Vagina (tissue), 2 donors: ENCODE results near the gene FGR. TPM values are rescaled to one million over a fixed set of nuclear protein-coding genes. Genes with fewer than 3 reads are reported as not detected.
"Not testable (repeated sequence)": the region's sequence is repeated elsewhere in the genome, so short reads cannot be mapped to it uniquely, and the experiment has no call there.

Experiments used
- DNase-seq, 2 donors: peaks; one replicate each; pipeline ENCODE4 v3.0.0-alpha.2; 2017; ENCODE audit errors: extremely low spot score in 2 of 2
- H3K27ac ChIP-seq: fragments of 200-600 bp; sonication (generic); one replicate; pipeline ENCODE4 v1.5.1; 2019
- H3K27me3 ChIP-seq: fragments of 200-600 bp; sonication (generic); one replicate; pipeline ENCODE4 v1.5.1; 2019
- H3K36me3 ChIP-seq, 2 donors: fragments of 200-600 bp; sonication (generic); one replicate each; pipeline ENCODE4 v1.5.1; 2017 to 2019
- H3K4me1 ChIP-seq: fragments of 200-600 bp; sonication (generic); one replicate; pipeline ENCODE4 v1.5.1; 2019
- H3K4me3 ChIP-seq, 2 donors: fragments of 200-600 bp; sonication (generic); 1 replicate in 1 of 2; 2 replicates in 1 of 2; pipeline ENCODE4 v1.5.1; 2016 to 2019
- H3K9me3 ChIP-seq: fragments of 200-600 bp; sonication (generic); one replicate; pipeline ENCODE4 v1.5.1; 2019
- POLR2A ChIP-seq, 2 donors: fragments of 450-650 bp; IDR thresholded peaks; one replicate each; pipeline ENCODE4 v1.6.1; 2017; ENCODE audit warnings: antibody characterized with exemption in 2 of 2, mild to moderate bottlenecking in 2 of 2, moderate library complexity in 2 of 2
- POLR2AphosphoS5 ChIP-seq, 2 donors: sonication (generic); formaldehyde crosslinking; IDR thresholded peaks; one replicate each; pipeline ENCODE4 v1.9.0; 2017; ENCODE audit warnings: antibody characterized with exemption in 2 of 2, mild to moderate bottlenecking in 2 of 2, low read depth in 1 of 2; ENCODE audit not compliant: insufficient read depth in 1 of 2
- intact Hi-C: fragments of 100-400 bp; cut with DNase I; formaldehyde crosslinking; loops from one replicate; pipeline ENCODE4 v1.15.1; 2023
- total RNA-seq: library from RNA; depleted of rRNA; stranded (reverse); fragments of >200 nt; gene quantifications from one replicate; pipeline ENCODE4 v1.2.3, GENCODE V29; 2016
- TF ChIP-seq, protein P1 (sequence below), 3 experiments: fragments of 450-650 bp in 2 of 3; fragments of 200-600 bp in 1 of 3; sonication (generic) in 1 of 3; IDR thresholded peaks; one replicate each; pipeline ENCODE4 v1.5.1; 2017 to 2019; ENCODE audit warnings: antibody characterized with exemption in 3 of 3, mild to moderate bottlenecking in 2 of 3, moderate library complexity in 2 of 3

The FGR gene
- total RNA-seq, 1 donor from 2014 or later = 18.4 TPM

DNA sequence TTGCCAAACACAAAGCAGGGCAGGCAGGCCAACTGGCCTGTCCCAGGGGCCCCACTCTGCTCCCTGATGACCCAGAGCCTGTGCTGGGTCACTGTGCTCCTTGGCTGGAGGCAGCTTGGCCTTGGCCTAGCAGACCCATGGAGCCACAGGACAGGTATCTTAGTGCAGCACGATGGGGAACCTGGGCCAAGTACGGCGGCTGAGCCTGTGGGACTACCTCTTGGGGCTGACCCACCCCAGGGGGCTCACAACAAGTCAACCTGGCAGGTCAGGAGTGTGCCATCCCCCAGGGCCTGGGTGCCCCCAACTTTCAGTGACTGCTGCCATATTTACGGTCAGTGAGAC lies 10.1 kb upstream of the FGR start:
- H3K9me3 ChIP-seq = no peaks in the 10 kb centered on the region
- H3K4me3 ChIP-seq = no peak overlapping the region
- TF ChIP-seq POLR2A (IDR thresholded peaks at IDR 0.05) = no peak
- TF ChIP-seq, protein P1, sequence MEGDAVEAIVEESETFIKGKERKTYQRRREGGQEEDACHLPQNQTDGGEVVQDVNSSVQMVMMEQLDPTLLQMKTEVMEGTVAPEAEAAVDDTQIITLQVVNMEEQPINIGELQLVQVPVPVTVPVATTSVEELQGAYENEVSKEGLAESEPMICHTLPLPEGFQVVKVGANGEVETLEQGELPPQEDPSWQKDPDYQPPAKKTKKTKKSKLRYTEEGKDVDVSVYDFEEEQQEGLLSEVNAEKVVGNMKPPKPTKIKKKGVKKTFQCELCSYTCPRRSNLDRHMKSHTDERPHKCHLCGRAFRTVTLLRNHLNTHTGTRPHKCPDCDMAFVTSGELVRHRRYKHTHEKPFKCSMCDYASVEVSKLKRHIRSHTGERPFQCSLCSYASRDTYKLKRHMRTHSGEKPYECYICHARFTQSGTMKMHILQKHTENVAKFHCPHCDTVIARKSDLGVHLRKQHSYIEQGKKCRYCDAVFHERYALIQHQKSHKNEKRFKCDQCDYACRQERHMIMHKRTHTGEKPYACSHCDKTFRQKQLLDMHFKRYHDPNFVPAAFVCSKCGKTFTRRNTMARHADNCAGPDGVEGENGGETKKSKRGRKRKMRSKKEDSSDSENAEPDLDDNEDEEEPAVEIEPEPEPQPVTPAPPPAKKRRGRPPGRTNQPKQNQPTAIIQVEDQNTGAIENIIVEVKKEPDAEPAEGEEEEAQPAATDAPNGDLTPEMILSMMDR (IDR thresholded peaks at IDR 0.05) = no peak
- TF ChIP-seq POLR2AphosphoS5 (IDR thresholded peaks at IDR 0.05; ENCODE audit: insufficient read depth in 1 of 2, low read depth in 1 of 2) = no peak
- H3K36me3 ChIP-seq = no peaks in the 10 kb centered on the region
- no peak overlapping the region for H3K27ac ChIP-seq
- H3K4me1 ChIP-seq = peaks cover 1% of the 10 kb centered on the region
- intact Hi-C loops = no loop called here
- no peak for DNase-seq
- H3K27me3 ChIP-seq = no peaks in the 10 kb centered on the region

DNA sequence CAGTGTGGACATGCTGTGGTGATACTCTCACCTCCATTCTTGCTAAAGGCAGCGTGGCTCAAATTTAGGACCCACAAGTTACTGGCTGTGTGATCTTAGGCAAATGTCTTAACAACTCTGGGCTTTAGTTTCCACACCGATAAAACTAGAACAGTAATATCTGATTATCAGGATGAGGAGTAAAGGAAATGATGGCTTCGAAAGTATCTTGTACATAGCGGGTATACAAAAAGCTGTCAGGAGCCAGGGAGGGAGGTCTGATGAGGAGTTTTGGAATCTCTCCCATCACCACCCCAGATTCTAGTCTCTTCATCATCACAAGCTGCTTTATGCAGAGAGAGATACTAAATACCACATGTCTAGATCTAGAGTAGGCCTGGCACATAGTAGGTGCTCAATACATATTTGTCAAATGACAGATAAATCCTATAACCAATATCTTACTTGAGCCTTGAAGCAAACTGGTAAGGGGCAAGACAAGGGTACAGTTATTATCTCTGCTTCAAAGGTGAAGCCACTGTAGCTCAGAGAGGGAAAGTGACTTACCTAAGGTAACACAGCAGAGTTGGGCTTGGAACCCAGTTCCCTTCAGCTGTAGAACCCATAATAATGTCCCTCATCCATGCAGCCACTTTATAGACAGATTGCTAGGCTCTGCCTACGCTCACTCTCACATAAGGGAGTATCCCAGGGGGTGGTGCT lies 9.5 kb upstream of the FGR start:
- no peaks in the 10 kb centered on the region for H3K36me3 ChIP-seq
- no peaks in the 10 kb centered on the region for H3K27me3 ChIP-seq
- H3K4me3 ChIP-seq = no peak overlapping the region
- H3K4me1 ChIP-seq = no peaks in the 10 kb centered on the region
- TF ChIP-seq, protein P1 (IDR thresholded peaks at IDR 0.05) = no peak
- no peak for TF ChIP-seq POLR2A (IDR thresholded peaks at IDR 0.05)
- no peak for TF ChIP-seq POLR2AphosphoS5 (IDR thresholded peaks at IDR 0.05; ENCODE audit: insufficient read depth in 1 of 2, low read depth in 1 of 2)
- no peaks in the 10 kb centered on the region for H3K9me3 ChIP-seq
- no peak overlapping the region for H3K27ac ChIP-seq
- no peak for DNase-seq
- intact Hi-C loops = no loop called here

DNA sequence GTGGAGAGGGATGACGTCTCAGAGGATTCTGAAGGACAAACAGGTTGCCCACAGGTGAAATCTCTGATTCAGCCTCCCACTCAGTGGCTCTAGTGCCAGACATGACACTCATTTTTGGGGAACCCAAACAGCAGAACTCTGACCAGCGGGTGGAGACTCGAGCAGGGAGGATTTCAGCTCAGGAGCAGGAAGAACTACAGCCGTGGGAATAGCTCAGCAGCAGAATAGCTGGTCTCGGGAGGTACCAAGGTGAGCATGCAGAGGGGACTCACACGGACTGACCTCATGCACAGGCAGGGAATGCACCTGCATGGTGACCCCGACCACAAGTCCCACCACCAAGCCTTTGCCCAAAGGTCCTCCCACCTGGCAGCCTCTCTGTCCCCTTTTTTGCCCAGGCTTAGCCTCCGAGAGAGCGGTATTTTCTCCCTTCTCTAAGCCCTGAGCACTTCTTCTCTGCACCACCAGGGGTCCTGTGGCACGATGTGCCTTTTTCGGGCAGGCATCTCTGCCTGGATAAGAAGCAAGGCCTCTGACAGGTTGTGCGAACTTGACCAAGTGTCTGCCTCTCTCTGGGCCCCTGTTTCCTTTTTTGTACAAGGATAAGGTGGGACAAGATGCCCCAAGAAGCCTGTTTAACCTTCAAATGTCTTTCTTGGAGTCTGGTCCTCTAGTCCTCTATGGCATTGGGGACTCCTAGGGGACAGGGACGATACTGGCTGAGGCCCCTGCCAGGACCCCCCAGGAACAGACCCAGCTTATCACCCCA lies 8.8 kb upstream of the FGR start:
- no peaks in the 10 kb centered on the region for H3K4me1 ChIP-seq
- H3K27ac ChIP-seq = no peak overlapping the region
- TF ChIP-seq POLR2A (IDR thresholded peaks at IDR 0.05) = no peak
- TF ChIP-seq POLR2AphosphoS5 (IDR thresholded peaks at IDR 0.05; ENCODE audit: insufficient read depth in 1 of 2, low read depth in 1 of 2) = no peak
- TF ChIP-seq, protein P1 (IDR thresholded peaks at IDR 0.05) = peak; percentile 20 to 62 (median 35)
- H3K27me3 ChIP-seq = no peaks in the 10 kb centered on the region
- H3K4me3 ChIP-seq = no peak overlapping the region
- intact Hi-C loops = no loop called here
- H3K9me3 ChIP-seq = no peaks in the 10 kb centered on the region
- DNase-seq = no peak
- no peaks in the 10 kb centered on the region for H3K36me3 ChIP-seq

DNA sequence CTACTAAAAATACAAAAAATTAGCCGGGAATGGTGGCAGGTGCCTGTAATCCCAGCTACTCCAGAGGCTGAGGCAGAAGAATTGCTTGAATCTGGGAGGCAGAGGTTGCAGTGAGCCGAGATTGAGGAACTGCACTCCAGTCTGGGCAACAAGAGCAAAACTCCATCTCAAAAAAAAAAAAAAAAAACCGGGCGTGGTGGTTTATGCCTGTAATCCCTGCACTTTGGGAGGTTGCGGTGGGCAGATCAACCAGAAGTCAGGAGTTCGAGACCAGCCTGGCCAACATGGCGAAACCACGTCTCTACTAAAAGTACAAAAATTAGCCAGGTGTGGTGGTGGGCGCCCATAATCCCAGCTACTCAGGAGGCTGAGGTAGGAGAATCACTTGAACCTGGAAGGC lies 5.5 kb upstream of the FGR start:
- H3K27me3 ChIP-seq, DNase-seq, intact Hi-C loops, H3K4me1 ChIP-seq, H3K9me3 ChIP-seq, H3K4me3 ChIP-seq, H3K36me3 ChIP-seq, H3K27ac ChIP-seq: not testable (repeated sequence)

DNA sequence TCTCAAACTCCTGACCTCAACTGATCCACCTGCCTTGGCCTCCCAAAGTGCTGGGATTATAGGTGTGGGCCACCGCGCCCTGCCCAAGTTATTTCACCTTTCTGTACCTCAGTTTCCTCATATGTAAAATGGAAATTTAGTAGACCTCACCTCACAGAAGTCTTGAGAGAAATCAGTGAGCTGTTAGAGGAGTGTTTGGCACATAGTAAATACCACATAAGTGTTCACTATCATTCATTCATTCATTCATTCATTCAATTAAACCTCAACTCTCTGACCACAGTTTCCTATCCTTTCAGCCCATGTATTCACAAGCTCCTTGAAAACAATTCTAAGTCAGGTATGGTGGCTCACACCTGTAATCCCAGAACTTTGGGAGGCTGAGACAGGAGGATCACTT lies 3.8 kb upstream of the FGR start:
- DNase-seq = no peak
- Histone ChIP-seq H3K4me1 (peaks cover 12% of the 10 kb centered on the region), H3K36me3 (no peaks in the 10 kb centered on the region), H3K4me3 (no peak overlapping the region), H3K9me3 (no peaks in the 10 kb centered on the region), H3K27me3 (no peaks in the 10 kb centered on the region), H3K27ac (no peak overlapping the region)
- intact Hi-C loops = no loop called here
- TF ChIP-seq POLR2AphosphoS5 (IDR thresholded peaks at IDR 0.05; ENCODE audit: insufficient read depth in 1 of 2, low read depth in 1 of 2) = no peak
- TF ChIP-seq POLR2A (IDR thresholded peaks at IDR 0.05) = no peak
- TF ChIP-seq, protein P1 (IDR thresholded peaks at IDR 0.05) = no peak
